Measurements from ENCODE around the gene SNTB2. TPM values are rescaled to one million over a fixed set of nuclear protein-coding genes. Genes with fewer than 3 reads are reported as not detected.

The SNTB2 gene
- total RNA-seq, 4 donors from 2014 or later, result 32.5 to 60.4 (median 51.8) TPM

DNA sequence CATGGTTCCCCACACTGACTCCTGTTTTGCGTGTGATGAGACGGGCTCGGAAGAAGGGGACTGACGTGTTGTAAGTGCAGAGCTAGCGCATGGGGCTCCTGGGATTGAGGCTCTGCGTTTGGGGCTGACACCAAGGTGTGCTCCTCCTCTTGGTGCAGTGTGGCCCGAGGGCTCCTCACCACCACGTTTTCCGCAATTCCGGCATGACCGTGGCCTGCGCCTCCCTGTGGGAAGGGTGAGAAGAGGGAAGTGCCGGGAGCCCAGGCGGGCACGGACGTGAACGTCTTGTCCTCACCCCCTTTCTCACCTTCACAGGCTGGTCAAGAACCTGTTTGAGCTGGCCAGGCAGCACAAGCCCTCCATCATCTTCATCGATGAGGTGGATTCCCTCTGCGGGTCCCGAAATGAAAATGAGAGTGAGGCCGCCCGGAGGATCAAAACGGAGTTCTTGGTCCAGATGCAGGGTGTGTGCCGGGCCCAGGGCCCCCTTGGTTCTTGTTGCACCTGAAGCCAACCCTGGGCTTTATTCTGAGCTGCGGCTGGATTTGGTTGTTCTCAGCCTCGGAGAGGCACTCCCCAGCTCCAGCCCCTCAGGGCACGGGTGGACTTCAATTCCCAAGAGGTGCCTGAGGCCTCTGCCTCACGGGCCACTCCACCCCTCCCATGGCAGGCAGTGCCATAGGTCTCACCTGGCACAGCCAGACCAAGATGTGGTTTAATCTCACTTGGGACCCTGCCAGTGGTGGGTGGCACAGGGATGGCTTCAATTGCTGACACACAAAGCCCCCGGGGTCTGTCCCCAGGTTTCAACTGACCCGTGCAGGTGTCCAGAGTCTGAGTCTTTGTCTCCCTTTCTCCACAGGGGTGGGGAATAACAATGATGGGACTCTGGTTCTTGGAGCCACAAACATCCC, 133.1 kb downstream of the SNTB2 start:
- WGBS, 2 donors, result 85 to 89% methylated on average over 29 of the region's 30 CpGs
- DNase-seq (ENCODE audit: low spot score in 2 of 2), result peak in 1 of 2 donors; percentile 77
- TF ChIP-seq POLR2A (IDR thresholded peaks at IDR 0.05), result no peak
- TF ChIP-seq, protein P1, sequence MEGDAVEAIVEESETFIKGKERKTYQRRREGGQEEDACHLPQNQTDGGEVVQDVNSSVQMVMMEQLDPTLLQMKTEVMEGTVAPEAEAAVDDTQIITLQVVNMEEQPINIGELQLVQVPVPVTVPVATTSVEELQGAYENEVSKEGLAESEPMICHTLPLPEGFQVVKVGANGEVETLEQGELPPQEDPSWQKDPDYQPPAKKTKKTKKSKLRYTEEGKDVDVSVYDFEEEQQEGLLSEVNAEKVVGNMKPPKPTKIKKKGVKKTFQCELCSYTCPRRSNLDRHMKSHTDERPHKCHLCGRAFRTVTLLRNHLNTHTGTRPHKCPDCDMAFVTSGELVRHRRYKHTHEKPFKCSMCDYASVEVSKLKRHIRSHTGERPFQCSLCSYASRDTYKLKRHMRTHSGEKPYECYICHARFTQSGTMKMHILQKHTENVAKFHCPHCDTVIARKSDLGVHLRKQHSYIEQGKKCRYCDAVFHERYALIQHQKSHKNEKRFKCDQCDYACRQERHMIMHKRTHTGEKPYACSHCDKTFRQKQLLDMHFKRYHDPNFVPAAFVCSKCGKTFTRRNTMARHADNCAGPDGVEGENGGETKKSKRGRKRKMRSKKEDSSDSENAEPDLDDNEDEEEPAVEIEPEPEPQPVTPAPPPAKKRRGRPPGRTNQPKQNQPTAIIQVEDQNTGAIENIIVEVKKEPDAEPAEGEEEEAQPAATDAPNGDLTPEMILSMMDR (IDR thresholded peaks at IDR 0.05), result no peak
- intact Hi-C loops (cut with DNase I; ENCODE audit: low total_unique reads), result no loop called here
- no peak overlapping the region for H3K4me3 ChIP-seq (ENCODE audit: low read depth, poor library complexity, severe bottlenecking)

DNA sequence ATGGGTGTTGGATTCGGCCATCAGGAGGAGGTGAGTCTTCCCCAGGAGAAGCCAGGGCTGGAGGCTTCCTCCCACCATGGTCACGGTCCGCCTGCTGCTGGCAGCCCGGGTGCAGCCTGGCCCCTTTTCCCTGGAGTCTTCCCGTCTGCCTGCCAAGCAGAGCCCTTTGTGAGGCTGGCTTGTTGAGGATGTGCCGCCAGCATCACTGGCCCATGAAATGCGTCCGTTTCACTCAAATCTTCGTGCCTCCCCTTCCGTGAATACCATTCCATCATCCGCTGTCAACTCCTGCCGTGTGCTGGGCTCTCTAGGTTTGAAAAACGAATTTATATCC, 133.7 kb downstream of the SNTB2 start:
- 88 to 91% methylated on average over 13 of the region's 13 CpGs for WGBS, 2 donors
- peak in 1 of 2 donors; percentile 53 for DNase-seq (ENCODE audit: low spot score in 2 of 2)
- intact Hi-C loops (cut with DNase I; ENCODE audit: low total_unique reads), result no loop called here
- no peak for TF ChIP-seq POLR2A (IDR thresholded peaks at IDR 0.05)
- TF ChIP-seq, protein P1 (IDR thresholded peaks at IDR 0.05), result no peak
- H3K4me3 ChIP-seq (ENCODE audit: low read depth, poor library complexity, severe bottlenecking), result no peak overlapping the region

DNA sequence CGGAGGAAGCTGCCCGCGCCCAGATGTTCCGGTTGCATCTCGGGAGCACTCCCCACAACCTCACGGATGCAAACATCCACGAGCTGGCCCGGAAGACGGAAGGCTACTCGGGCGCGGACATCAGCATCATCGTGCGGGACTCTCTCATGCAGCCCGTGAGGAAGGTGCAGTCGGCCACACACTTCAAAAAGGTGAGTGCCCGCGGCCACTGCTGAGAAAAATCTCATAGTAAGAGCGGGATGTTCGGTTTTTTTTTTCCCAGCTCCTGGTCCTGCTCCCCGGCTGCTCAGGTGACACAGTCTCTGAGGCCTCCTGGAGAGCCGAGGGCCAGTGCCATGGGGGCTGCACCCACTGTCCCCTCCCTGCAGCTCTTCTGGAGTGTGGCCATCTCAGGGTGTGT, 134.1 kb downstream of the SNTB2 start:
- no peak overlapping the region for H3K4me3 ChIP-seq (ENCODE audit: low read depth, poor library complexity, severe bottlenecking)
- intact Hi-C loops (cut with DNase I; ENCODE audit: low total_unique reads), result no loop called here
- WGBS, 2 donors, result 90 to 94% methylated on average over 22 of the region's 22 CpGs
- DNase-seq (ENCODE audit: low spot score in 2 of 2), result peak in 1 of 2 donors; percentile 54
- TF ChIP-seq, protein P1 (IDR thresholded peaks at IDR 0.05), result no peak
- no peak for TF ChIP-seq POLR2A (IDR thresholded peaks at IDR 0.05)

DNA sequence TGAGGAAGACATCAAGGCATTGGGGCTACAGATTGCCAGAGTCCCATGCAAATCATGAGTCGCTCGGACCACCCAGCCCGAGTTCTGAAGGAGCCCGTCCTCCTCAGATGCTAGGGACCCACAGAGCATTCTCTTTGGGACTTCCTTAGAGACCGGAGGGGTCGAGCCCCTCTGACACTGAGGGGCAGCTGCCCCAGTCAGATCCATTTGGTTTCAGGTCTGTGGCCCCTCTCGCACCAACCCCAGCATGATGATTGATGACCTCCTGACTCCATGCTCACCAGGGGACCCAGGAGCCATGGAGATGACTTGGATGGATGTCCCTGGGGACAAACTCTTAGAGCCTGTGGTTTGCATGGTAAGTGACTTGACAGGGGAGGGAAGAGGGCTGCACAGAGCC, 135.4 kb downstream of the SNTB2 start:
- intact Hi-C loops (cut with DNase I; ENCODE audit: low total_unique reads), result no loop called here
- WGBS, 2 donors, result 87 to 93% methylated on average over 6 to 7 of the region's 7 CpGs
- no peak for TF ChIP-seq POLR2A (IDR thresholded peaks at IDR 0.05)
- TF ChIP-seq, protein P1 (IDR thresholded peaks at IDR 0.05), result no peak
- peak in 1 of 2 donors; percentile 46 for DNase-seq (ENCODE audit: low spot score in 2 of 2)
- no peak overlapping the region for H3K4me3 ChIP-seq (ENCODE audit: low read depth, poor library complexity, severe bottlenecking)

DNA sequence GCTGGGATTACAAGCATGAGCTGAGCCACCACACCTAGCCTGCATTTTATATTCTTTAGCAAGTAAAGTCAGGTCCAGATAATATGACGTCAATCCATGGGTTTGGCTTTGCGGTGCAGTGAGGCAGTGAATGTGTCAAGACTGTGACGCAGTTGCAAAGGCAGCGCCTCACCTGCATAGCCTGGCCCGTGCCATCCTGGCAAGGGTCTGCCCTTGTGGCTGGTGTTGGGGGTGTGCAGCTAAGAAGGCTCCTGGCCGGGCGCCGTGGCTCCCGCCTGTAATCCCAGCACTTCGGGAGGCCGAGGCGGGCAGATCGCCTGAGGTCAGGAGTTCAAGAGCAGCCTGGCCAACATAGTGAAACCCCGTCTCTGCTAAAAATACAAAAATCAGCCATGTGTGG, 136.5 kb downstream of the SNTB2 start:
- peak in 1 of 2 donors; percentile 45 for DNase-seq (ENCODE audit: low spot score in 2 of 2)
- H3K4me3 ChIP-seq (ENCODE audit: low read depth, poor library complexity, severe bottlenecking), result no peak overlapping the region
- TF ChIP-seq, protein P1 (IDR thresholded peaks at IDR 0.05), result no peak
- 88 to 95% methylated on average over 14 of the region's 14 CpGs for WGBS, 2 donors
- intact Hi-C loops (cut with DNase I; ENCODE audit: low total_unique reads), result no loop called here
